DOHH2 (cell line): Measurements from ENCODE around the gene MLLT10.

Experiments
- H3F3A ChIP-seq: fragments of 200-600 bp; sonication (generic), shearing (Covaris generic); 2 replicates; pipeline ENCODE4 v1.6.0; 2016; ENCODE audit warnings: antibody characterized with exemption, mild to moderate bottlenecking; ENCODE audit not compliant: control insufficient read depth, insufficient read depth
- H3K27ac ChIP-seq: fragments of 200-600 bp; sonication (generic); 2 replicates; pipeline ENCODE4 v1.5.1; 2014; ENCODE audit warnings: low read depth, mild to moderate bottlenecking, low read length, moderate library complexity
- H3K27me3 ChIP-seq: fragments of 200-600 bp; sonication (generic); 2 replicates; pipeline ENCODE4 v1.6.1; 2014; ENCODE audit warnings: mild to moderate bottlenecking, low read length, mixed read lengths; ENCODE audit not compliant: control insufficient read depth
- H3K36me3 ChIP-seq: fragments of 200-600 bp; sonication (generic); 2 replicates; pipeline ENCODE4 v1.6.1; 2014; ENCODE audit warnings: mild to moderate bottlenecking, low read length, moderate library complexity, mixed read lengths; ENCODE audit not compliant: control insufficient read depth
- H3K4me1 ChIP-seq: fragments of 200-600 bp; sonication (generic); 2 replicates; pipeline ENCODE4 v1.6.1; 2014; ENCODE audit warnings: mild to moderate bottlenecking, low read length, mixed read lengths; ENCODE audit not compliant: control insufficient read depth
- H3K4me2 ChIP-seq: fragments of 200-600 bp; sonication (generic); 2 replicates; pipeline ENCODE4 v1.6.0; 2014; ENCODE audit warnings: mild to moderate bottlenecking, low read length, moderate library complexity
- H3K4me3 ChIP-seq: fragments of 200-600 bp; sonication (generic); 2 replicates; pipeline ENCODE4 v1.5.1; 2014; ENCODE audit warnings: mild to moderate bottlenecking, low read length, mixed read lengths
- H3K79me2 ChIP-seq: fragments of 200-600 bp; sonication (generic); 2 replicates; pipeline ENCODE4 v1.6.1; 2014; ENCODE audit warnings: mild to moderate bottlenecking, low read length, mixed read lengths; ENCODE audit not compliant: control insufficient read depth
- H3K9me2 ChIP-seq: fragments of 200-600 bp; sonication (generic); replicated peaks from 2 replicates; pipeline ENCODE4 v1.6.1; 2014; ENCODE audit warnings: mild to moderate bottlenecking, low read length, mixed read lengths; ENCODE audit not compliant: control insufficient read depth
- H3K9me3 ChIP-seq: fragments of 200-600 bp; sonication (generic); 2 replicates; pipeline ENCODE4 v1.6.1; 2014; ENCODE audit warnings: antibody characterized with exemption, low read length, mixed read lengths; ENCODE audit not compliant: control insufficient read depth, insufficient read depth
- H4K20me1 ChIP-seq: fragments of 200-600 bp; sonication (generic); 2 replicates; pipeline ENCODE4 v1.6.0; 2014; ENCODE audit warnings: low read depth, mild to moderate bottlenecking, antibody characterized with exemption, low read length, moderate library complexity; ENCODE audit not compliant: control insufficient read depth, insufficient read depth
- EZH2phosphoT487 ChIP-seq: fragments of 200-600 bp; sonication (generic); IDR thresholded peaks from 2 replicates; pipeline ENCODE4 v1.6.1; 2017; ENCODE audit warnings: borderline replicate concordance, mild to moderate bottlenecking, antibody characterized with exemption, low read length, moderate library complexity, mixed read lengths
- TF ChIP-seq, protein P1 (sequence below): fragments of 200-600 bp; sonication (generic); IDR thresholded peaks from one replicate; pipeline ENCODE4 v1.5.1; 2014; ENCODE audit warnings: antibody characterized with exemption, mild to moderate bottlenecking, low read depth, low read length; ENCODE audit not compliant: poor library complexity, severe bottlenecking

Gene MLLT10

DNA sequence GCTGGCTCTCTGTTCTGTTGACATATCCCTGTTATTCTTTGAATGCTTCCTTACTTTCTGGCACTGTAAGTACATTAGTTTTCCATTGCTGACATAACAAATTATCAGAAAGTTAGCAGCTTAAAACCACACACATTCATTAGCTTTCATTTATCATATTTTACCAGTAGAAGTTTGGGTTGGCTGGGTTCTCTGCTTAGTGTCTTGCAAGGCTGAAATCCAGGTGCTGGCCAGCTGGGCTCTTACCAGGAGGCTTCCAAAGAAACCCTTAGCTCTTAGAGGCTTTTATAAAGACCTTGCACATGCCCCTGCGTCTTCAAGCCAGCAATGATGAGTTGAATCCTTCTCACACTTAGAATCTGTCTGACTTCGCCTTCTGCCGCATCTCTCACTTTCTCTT lies 160.6 kb downstream of the MLLT10 start:
- Histone ChIP-seq H4K20me1 (no peaks in the 10 kb centered on the region), H3K4me1 (no peaks in the 10 kb centered on the region), H3F3A (no peaks in the 10 kb centered on the region), H3K27ac (no peak overlapping the region), H3K4me3 (no peak overlapping the region), H3K4me2 (no peak overlapping the region), H3K9me2 (no peaks in the 10 kb centered on the region), H3K27me3 (no peaks in the 10 kb centered on the region), H3K79me2 (peaks cover 15% of the 10 kb centered on the region), H3K36me3 (peaks cover 56% of the 10 kb centered on the region), H3K9me3 (peaks cover 13% of the 10 kb centered on the region; the same call in 1 of the 2 replicates)
- no peak for TF ChIP-seq EZH2phosphoT487
- TF ChIP-seq, protein P1, sequence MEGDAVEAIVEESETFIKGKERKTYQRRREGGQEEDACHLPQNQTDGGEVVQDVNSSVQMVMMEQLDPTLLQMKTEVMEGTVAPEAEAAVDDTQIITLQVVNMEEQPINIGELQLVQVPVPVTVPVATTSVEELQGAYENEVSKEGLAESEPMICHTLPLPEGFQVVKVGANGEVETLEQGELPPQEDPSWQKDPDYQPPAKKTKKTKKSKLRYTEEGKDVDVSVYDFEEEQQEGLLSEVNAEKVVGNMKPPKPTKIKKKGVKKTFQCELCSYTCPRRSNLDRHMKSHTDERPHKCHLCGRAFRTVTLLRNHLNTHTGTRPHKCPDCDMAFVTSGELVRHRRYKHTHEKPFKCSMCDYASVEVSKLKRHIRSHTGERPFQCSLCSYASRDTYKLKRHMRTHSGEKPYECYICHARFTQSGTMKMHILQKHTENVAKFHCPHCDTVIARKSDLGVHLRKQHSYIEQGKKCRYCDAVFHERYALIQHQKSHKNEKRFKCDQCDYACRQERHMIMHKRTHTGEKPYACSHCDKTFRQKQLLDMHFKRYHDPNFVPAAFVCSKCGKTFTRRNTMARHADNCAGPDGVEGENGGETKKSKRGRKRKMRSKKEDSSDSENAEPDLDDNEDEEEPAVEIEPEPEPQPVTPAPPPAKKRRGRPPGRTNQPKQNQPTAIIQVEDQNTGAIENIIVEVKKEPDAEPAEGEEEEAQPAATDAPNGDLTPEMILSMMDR: no peak

DNA sequence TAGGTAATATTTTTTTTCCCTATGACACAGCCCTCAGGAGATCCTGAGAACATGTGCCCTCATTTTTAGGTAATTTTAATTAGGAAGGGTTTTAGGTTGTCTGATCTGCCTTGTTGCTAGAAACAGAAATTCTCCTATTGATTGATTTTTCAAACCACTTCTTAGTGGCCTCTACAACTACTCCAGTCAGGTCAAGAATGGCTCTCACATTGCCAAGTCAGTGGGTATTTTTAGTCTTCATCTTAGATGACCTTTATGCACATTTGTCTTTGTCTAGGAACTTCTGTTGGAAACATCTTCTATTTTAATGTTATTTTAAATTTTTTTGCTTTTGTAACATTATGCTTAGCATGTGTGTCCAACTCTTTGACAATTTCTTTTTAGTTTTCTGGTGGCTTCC lies 162.3 kb downstream of the MLLT10 start:
- Histone ChIP-seq H3K4me3 (no peak overlapping the region), H3K36me3 (peaks cover 58% of the 10 kb centered on the region), H3K9me2 (no peaks in the 10 kb centered on the region), H3K9me3 (peaks cover 27% of the 10 kb centered on the region), H3K4me2 (no peak overlapping the region), H3K27me3 (no peaks in the 10 kb centered on the region), H3K27ac (no peak overlapping the region), H3K79me2 (peaks cover 31% of the 10 kb centered on the region), H3K4me1 (peaks cover 7% of the 10 kb centered on the region), H3F3A (peaks cover 4% of the 10 kb centered on the region; the same call in 1 of the 2 replicates), H4K20me1 (no peaks in the 10 kb centered on the region)
- TF ChIP-seq, protein P1: no peak
- no peak for TF ChIP-seq EZH2phosphoT487

GRCh38 chr10:21699575-21699974 lies 165.5 kb downstream of the MLLT10 start:
- Histone ChIP-seq H3K4me1 (peaks cover 33% of the 10 kb centered on the region), H3K9me2 (no peaks in the 10 kb centered on the region), H3K9me3 (peaks cover 27% of the 10 kb centered on the region), H3K4me2 (no peak overlapping the region), H3K36me3 (peaks cover 43% of the 10 kb centered on the region), H3F3A (peaks cover 12% of the 10 kb centered on the region), H3K79me2 (peaks cover 58% of the 10 kb centered on the region), H4K20me1 (peaks cover 8% of the 10 kb centered on the region; the same call in 1 of the 2 replicates), H3K4me3 (no peak overlapping the region), H3K27me3 (no peaks in the 10 kb centered on the region), H3K27ac (no peak overlapping the region)
- TF ChIP-seq, protein P1: no peak
- TF ChIP-seq EZH2phosphoT487: no peak
